Panc1 (cell line): ENCODE measurements around the gene C2CD3.

Source experiments
- POLR2AphosphoS5 ChIP-seq: IDR thresholded peaks from 2 replicates; pipeline ENCODE4 v1.6.1; 2012; ENCODE audit warnings: mild to moderate bottlenecking, low read depth, low read length, moderate library complexity
- SIN3A ChIP-seq: IDR thresholded peaks from 2 replicates; pipeline ENCODE4 v1.6.1; 2012; ENCODE audit warnings: low read depth, mild to moderate bottlenecking, low read length, moderate library complexity, borderline replicate concordance; ENCODE audit not compliant: insufficient read depth
- TF ChIP-seq, protein P1 (sequence below): fragments of 450-650 bp; IDR thresholded peaks from 2 replicates; pipeline ENCODE4 v1.5.1; 2017; ENCODE audit warnings: mild to moderate bottlenecking
- TF ChIP-seq, protein P2 (sequence below), 2 experiments: IDR thresholded peaks; 2 replicates each; pipeline ENCODE4 v1.6.1; 2011 to 2012; ENCODE audit warnings: low read depth in 2 of 2, control low read depth in 1 of 2, low read length in 1 of 2, mild to moderate bottlenecking in 1 of 2, moderate library complexity in 1 of 2; ENCODE audit not compliant: insufficient read depth in 1 of 2

DNA sequence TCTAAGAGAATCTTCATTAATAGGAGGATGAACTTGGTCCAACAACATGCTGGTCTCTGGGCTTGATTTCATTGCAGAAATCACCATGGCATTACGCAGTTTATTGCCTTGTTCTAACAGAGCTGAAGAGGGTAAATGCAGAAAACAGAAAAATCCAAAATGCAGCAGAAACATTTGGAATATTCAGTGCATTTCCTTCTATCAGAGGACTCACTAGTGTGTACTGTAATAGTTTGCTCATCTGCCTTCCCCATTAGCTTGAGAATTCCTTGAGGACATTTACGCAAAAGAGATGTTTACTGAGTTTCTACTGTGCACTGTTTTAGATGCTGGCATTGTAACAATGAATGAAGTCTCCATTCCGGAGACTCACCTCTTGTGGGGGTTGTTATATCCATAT is 37.4 kb downstream of the C2CD3 start:
- TF ChIP-seq, protein P1, sequence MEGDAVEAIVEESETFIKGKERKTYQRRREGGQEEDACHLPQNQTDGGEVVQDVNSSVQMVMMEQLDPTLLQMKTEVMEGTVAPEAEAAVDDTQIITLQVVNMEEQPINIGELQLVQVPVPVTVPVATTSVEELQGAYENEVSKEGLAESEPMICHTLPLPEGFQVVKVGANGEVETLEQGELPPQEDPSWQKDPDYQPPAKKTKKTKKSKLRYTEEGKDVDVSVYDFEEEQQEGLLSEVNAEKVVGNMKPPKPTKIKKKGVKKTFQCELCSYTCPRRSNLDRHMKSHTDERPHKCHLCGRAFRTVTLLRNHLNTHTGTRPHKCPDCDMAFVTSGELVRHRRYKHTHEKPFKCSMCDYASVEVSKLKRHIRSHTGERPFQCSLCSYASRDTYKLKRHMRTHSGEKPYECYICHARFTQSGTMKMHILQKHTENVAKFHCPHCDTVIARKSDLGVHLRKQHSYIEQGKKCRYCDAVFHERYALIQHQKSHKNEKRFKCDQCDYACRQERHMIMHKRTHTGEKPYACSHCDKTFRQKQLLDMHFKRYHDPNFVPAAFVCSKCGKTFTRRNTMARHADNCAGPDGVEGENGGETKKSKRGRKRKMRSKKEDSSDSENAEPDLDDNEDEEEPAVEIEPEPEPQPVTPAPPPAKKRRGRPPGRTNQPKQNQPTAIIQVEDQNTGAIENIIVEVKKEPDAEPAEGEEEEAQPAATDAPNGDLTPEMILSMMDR: no peak
- TF ChIP-seq POLR2AphosphoS5: no peak
- no peak for TF ChIP-seq SIN3A
- TF ChIP-seq, protein P2, sequence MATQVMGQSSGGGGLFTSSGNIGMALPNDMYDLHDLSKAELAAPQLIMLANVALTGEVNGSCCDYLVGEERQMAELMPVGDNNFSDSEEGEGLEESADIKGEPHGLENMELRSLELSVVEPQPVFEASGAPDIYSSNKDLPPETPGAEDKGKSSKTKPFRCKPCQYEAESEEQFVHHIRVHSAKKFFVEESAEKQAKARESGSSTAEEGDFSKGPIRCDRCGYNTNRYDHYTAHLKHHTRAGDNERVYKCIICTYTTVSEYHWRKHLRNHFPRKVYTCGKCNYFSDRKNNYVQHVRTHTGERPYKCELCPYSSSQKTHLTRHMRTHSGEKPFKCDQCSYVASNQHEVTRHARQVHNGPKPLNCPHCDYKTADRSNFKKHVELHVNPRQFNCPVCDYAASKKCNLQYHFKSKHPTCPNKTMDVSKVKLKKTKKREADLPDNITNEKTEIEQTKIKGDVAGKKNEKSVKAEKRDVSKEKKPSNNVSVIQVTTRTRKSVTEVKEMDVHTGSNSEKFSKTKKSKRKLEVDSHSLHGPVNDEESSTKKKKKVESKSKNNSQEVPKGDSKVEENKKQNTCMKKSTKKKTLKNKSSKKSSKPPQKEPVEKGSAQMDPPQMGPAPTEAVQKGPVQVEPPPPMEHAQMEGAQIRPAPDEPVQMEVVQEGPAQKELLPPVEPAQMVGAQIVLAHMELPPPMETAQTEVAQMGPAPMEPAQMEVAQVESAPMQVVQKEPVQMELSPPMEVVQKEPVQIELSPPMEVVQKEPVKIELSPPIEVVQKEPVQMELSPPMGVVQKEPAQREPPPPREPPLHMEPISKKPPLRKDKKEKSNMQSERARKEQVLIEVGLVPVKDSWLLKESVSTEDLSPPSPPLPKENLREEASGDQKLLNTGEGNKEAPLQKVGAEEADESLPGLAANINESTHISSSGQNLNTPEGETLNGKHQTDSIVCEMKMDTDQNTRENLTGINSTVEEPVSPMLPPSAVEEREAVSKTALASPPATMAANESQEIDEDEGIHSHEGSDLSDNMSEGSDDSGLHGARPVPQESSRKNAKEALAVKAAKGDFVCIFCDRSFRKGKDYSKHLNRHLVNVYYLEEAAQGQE (IDR thresholded peaks at IDR 0.05; ENCODE audit: insufficient read depth in 1 of 2, low read depth in 2 of 2, low read length in 1 of 2): no peak
